ENCODE measurements around the gene CAMK4. TPM values are rescaled to one million over a fixed set of nuclear protein-coding genes. Genes with fewer than 3 reads are reported as not detected.

CAMK4 gene
- total RNA-seq, 2 donors from 2014 or later, result 139 to 163 TPM

- no peaks in the 10 kb centered on the region for H3K27me3 Mint-ChIP-seq
- no peaks in the 10 kb centered on the region for H3K9me3 ChIP-seq (ENCODE audit: control insufficient read depth, low read length, poor library complexity, severe bottlenecking)
- H3K4me3 Mint-ChIP-seq, result peak overlapping the region; percentile 79
- ATAC-seq, result peak; percentile 22
- DNase-seq, result no peak
- H3K36me3 Mint-ChIP-seq (ENCODE audit: low read depth), result no peaks in the 10 kb centered on the region
- peak overlapping the region; percentile 100 for H3K27ac Mint-ChIP-seq
- H3K4me1 Mint-ChIP-seq, result peaks cover 79% of the 10 kb centered on the region
These were observed 8.8 kb downstream of the CAMK4 start for GRCh38 chr5:111233052-111233374.

GRCh38 chr5:111234125-111234524, 9.9 kb downstream of the CAMK4 start:
- peak overlapping the region; percentile 87 for H3K4me3 Mint-ChIP-seq
- peaks cover 80% of the 10 kb centered on the region for H3K4me1 Mint-ChIP-seq
- H3K27me3 Mint-ChIP-seq, result no peaks in the 10 kb centered on the region
- no peaks in the 10 kb centered on the region for H3K36me3 Mint-ChIP-seq (ENCODE audit: low read depth)
- DNase-seq, result no peak
- peak; percentile 35 for ATAC-seq
- peak overlapping the region; percentile 100 for H3K27ac Mint-ChIP-seq
- no peaks in the 10 kb centered on the region for H3K9me3 ChIP-seq (ENCODE audit: control insufficient read depth, low read length, poor library complexity, severe bottlenecking)

DNA sequence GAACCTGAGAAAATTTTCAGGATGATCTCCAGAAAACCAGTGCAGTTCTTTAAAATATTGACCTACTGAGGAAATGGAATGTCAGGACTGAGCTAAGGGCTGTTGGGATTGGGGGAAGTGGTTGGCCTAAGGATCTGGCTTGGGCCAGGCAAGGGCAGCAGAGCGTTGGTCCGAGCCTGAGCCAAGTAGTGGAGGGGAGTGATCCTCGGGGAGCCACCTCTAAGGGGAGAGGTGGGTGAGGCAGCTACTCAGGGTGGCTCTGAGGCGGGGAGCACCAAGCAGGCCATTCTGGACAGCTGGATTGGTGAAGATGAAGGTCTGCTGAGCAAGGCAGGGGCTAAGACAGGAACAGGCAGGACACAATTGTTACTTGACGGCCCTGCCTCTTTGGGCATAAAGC, 11.5 kb downstream of the CAMK4 start:
- Mint-ChIP-seq H3K27me3 (no peaks in the 10 kb centered on the region), H3K4me3 (peak overlapping the region; percentile 87), H3K27ac (peak overlapping the region; percentile 100), H3K36me3 (ENCODE audit: low read depth) (no peaks in the 10 kb centered on the region), H3K4me1 (peaks cover 75% of the 10 kb centered on the region)
- no peaks in the 10 kb centered on the region for H3K9me3 ChIP-seq (ENCODE audit: control insufficient read depth, low read length, poor library complexity, severe bottlenecking)
- no peak for ATAC-seq
- DNase-seq, result no peak

GRCh38 chr5:111236348-111236747, 12.2 kb downstream of the CAMK4 start:
- no peaks in the 10 kb centered on the region for H3K36me3 Mint-ChIP-seq (ENCODE audit: low read depth)
- DNase-seq, result no peak
- peak overlapping the region; percentile 87 for H3K4me3 Mint-ChIP-seq
- H3K4me1 Mint-ChIP-seq, result peaks cover 68% of the 10 kb centered on the region
- H3K27me3 Mint-ChIP-seq, result no peaks in the 10 kb centered on the region
- H3K27ac Mint-ChIP-seq, result peak overlapping the region; percentile 100
- no peak for ATAC-seq
- no peaks in the 10 kb centered on the region for H3K9me3 ChIP-seq (ENCODE audit: control insufficient read depth, low read length, poor library complexity, severe bottlenecking)

- Mint-ChIP-seq H3K4me3 (peak overlapping the region; percentile 87), H3K27ac (peak overlapping the region; percentile 100), H3K4me1 (peaks cover 70% of the 10 kb centered on the region), H3K36me3 (ENCODE audit: low read depth) (no peaks in the 10 kb centered on the region), H3K27me3 (no peaks in the 10 kb centered on the region)
- no peaks in the 10 kb centered on the region for H3K9me3 ChIP-seq (ENCODE audit: control insufficient read depth, low read length, poor library complexity, severe bottlenecking)
- ATAC-seq, result peak; percentile 45
- DNase-seq, result no peak
These were observed 12.8 kb downstream of the CAMK4 start for GRCh38 chr5:111236995-111237394.

DNA sequence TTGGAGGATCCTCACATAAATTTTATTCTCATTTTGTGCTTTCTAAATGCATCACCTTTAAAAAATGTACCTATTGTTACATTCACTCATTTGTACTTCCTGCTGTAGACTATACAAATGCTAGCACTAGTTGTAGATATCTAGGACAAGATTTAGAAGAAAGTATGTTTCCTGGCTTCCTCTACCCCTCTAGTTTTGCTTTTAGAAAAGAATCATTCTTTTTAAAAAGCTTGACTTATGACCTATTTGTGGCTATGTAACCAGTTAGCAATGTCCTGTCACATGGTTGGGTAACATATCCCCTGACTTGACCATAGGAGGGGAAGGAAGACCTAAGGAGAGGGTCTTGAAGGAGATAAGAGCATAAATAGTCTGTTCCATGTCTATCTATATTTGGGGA, 13.3 kb downstream of the CAMK4 start:
- ATAC-seq (peak; percentile 26), DNase-seq (no peak)
- peaks cover 67% of the 10 kb centered on the region for H3K4me1 Mint-ChIP-seq
- H3K9me3 ChIP-seq (ENCODE audit: control insufficient read depth, low read length, poor library complexity, severe bottlenecking), result no peaks in the 10 kb centered on the region
- peaks cover 2% of the 10 kb centered on the region for H3K36me3 Mint-ChIP-seq (ENCODE audit: low read depth)
- no peaks in the 10 kb centered on the region for H3K27me3 Mint-ChIP-seq
- H3K27ac Mint-ChIP-seq, result peak overlapping the region; percentile 100
- H3K4me3 Mint-ChIP-seq, result peak overlapping the region; percentile 87

- Mint-ChIP-seq H3K27ac (peak overlapping the region; percentile 100), H3K36me3 (ENCODE audit: low read depth) (peaks cover 8% of the 10 kb centered on the region), H3K27me3 (no peaks in the 10 kb centered on the region), H3K4me3 (peak overlapping the region; percentile 87), H3K4me1 (peaks cover 68% of the 10 kb centered on the region)
- no peak for DNase-seq
- no peak for ATAC-seq
- H3K9me3 ChIP-seq (ENCODE audit: control insufficient read depth, low read length, poor library complexity, severe bottlenecking), result no peaks in the 10 kb centered on the region
These were observed 14.4 kb downstream of the CAMK4 start for GRCh38 chr5:111238431-111239225.

DNA sequence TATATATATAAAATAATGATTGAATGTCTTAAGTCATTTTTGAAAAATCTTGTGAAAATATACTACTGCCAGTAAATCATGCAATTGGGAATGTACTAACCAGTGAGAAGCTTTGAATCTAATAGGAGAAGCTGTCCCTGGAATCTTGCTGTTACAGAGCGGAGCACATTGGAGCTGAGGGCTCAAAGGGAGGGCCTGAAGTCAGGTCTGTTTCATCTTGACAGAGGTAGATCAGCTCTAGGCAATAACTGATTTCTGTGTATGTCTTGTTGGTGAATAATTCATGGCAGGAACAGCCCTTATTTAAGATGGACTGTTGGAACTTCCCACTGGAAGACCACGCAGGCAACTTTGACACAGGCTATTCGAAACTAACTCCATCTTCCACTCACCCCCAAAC, 17.5 kb downstream of the CAMK4 start:
- H3K27me3 Mint-ChIP-seq, result no peaks in the 10 kb centered on the region
- H3K36me3 Mint-ChIP-seq (ENCODE audit: low read depth), result peaks cover 8% of the 10 kb centered on the region
- peaks cover 58% of the 10 kb centered on the region for H3K4me1 Mint-ChIP-seq
- no peak for DNase-seq
- ATAC-seq, result no peak
- H3K9me3 ChIP-seq (ENCODE audit: control insufficient read depth, low read length, poor library complexity, severe bottlenecking), result no peaks in the 10 kb centered on the region
- no peak overlapping the region for H3K4me3 Mint-ChIP-seq
- H3K27ac Mint-ChIP-seq, result peak overlapping the region; percentile 24

- Mint-ChIP-seq H3K27ac (peak overlapping the region; percentile 24), H3K4me1 (peaks cover 50% of the 10 kb centered on the region), H3K4me3 (no peak overlapping the region), H3K27me3 (no peaks in the 10 kb centered on the region), H3K36me3 (ENCODE audit: low read depth) (peaks cover 8% of the 10 kb centered on the region)
- DNase-seq (no peak), ATAC-seq (no peak)
- H3K9me3 ChIP-seq (ENCODE audit: control insufficient read depth, low read length, poor library complexity, severe bottlenecking), result no peaks in the 10 kb centered on the region
These were observed 18.4 kb downstream of the CAMK4 start for GRCh38 chr5:111242606-111243005.

DNA sequence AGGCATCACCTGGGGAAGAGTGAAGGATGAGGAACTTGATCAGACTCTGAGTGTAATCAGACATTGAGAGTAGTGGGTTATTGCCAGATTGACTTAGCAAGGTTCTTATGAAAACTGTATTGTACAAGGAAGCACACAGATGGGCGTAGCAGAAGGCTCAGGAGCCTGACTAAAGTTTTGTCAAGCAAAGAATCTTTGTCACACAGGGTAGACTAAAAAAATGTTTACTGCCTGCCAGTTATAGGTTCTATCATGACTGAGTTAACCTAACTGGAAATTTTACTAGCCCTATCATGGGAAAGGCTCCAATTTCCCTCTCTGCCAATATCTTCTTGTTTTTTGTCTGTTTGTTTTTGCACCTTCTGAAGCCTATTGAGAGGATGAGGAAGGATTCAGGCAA, 19.1 kb downstream of the CAMK4 start:
- DNase-seq (no peak), ATAC-seq (no peak)
- no peak overlapping the region for H3K4me3 Mint-ChIP-seq
- peaks cover 47% of the 10 kb centered on the region for H3K4me1 Mint-ChIP-seq
- no peak overlapping the region for H3K27ac Mint-ChIP-seq
- peaks cover 8% of the 10 kb centered on the region for H3K36me3 Mint-ChIP-seq (ENCODE audit: low read depth)
- H3K9me3 ChIP-seq (ENCODE audit: control insufficient read depth, low read length, poor library complexity, severe bottlenecking), result no peaks in the 10 kb centered on the region
- no peaks in the 10 kb centered on the region for H3K27me3 Mint-ChIP-seq

DNA sequence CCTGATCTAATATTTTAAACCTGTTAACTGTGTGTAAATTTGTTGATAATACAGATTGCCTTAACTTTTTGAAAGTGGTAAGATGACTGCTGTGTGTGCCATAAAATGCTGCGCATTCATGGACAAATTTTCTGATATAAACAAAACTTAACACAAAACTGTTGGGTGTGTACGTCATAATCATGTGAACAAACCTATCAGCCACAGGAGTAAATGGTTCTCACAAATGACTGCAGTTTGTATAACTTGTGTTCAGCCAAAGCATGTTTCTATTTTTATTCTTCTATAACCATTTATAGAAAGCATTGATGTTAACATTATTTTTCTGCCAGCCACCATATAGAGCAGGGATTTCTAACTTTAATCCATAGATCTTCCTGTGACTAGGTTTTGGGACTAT, 21.5 kb downstream of the CAMK4 start:
- H3K36me3 Mint-ChIP-seq (ENCODE audit: low read depth), result peaks cover 8% of the 10 kb centered on the region
- H3K9me3 ChIP-seq (ENCODE audit: control insufficient read depth, low read length, poor library complexity, severe bottlenecking), result no peaks in the 10 kb centered on the region
- no peaks in the 10 kb centered on the region for H3K27me3 Mint-ChIP-seq
- H3K4me1 Mint-ChIP-seq, result peaks cover 44% of the 10 kb centered on the region
- no peak for DNase-seq
- ATAC-seq, result no peak
- H3K27ac Mint-ChIP-seq, result peak overlapping the region; percentile 84
- H3K4me3 Mint-ChIP-seq, result peak overlapping the region; percentile 5

- Mint-ChIP-seq H3K4me3 (no peak overlapping the region), H3K27me3 (no peaks in the 10 kb centered on the region), H3K27ac (peak overlapping the region; percentile 84), H3K36me3 (ENCODE audit: low read depth) (peaks cover 8% of the 10 kb centered on the region), H3K4me1 (peaks cover 46% of the 10 kb centered on the region)
- DNase-seq, result no peak
- ATAC-seq, result no peak
- H3K9me3 ChIP-seq (ENCODE audit: control insufficient read depth, low read length, poor library complexity, severe bottlenecking), result no peaks in the 10 kb centered on the region
These were observed 22.3 kb downstream of the CAMK4 start for GRCh38 chr5:111246459-111246858.

- no peaks in the 10 kb centered on the region for H3K9me3 ChIP-seq (ENCODE audit: control insufficient read depth, low read length, poor library complexity, severe bottlenecking)
- Mint-ChIP-seq H3K27ac (peak overlapping the region; percentile 53), H3K36me3 (ENCODE audit: low read depth) (peaks cover 2% of the 10 kb centered on the region), H3K27me3 (no peaks in the 10 kb centered on the region), H3K4me1 (peaks cover 46% of the 10 kb centered on the region), H3K4me3 (no peak overlapping the region)
- no peak for ATAC-seq
- no peak for DNase-seq
These were observed 24.4 kb downstream of the CAMK4 start for GRCh38 chr5:111248571-111248970.

- Mint-ChIP-seq H3K27me3 (no peaks in the 10 kb centered on the region), H3K27ac (peak overlapping the region; percentile 96), H3K4me1 (peaks cover 49% of the 10 kb centered on the region), H3K4me3 (peak overlapping the region; percentile 47), H3K36me3 (ENCODE audit: low read depth) (peaks cover 5% of the 10 kb centered on the region)
- no peak for DNase-seq
- H3K9me3 ChIP-seq (ENCODE audit: control insufficient read depth, low read length, poor library complexity, severe bottlenecking), result peaks cover 2% of the 10 kb centered on the region
- ATAC-seq, result no peak
These were observed 27.7 kb downstream of the CAMK4 start for GRCh38 chr5:111251921-111252320.
